Neural cell (in vitro differentiated cells): ENCODE results near the gene NAA50.

Source experiments
- EP300 ChIP-seq: fragments of 450-650 bp; conservative IDR thresholded peaks from 2 replicates; pipeline ENCODE4 v1.6.1; 2014; ENCODE audit warnings: antibody characterized with exemption, mild to moderate bottlenecking, moderate library complexity; ENCODE audit not compliant: poor library complexity, severe bottlenecking
- EZH2 ChIP-seq: fragments of 200-600, 300-800 bp; shearing (Covaris generic), sonication (generic); IDR thresholded peaks from 2 replicates; pipeline ENCODE4 v1.6.1; 2014; ENCODE audit warnings: antibody characterized with exemption, low read length, borderline replicate concordance, mild to moderate bottlenecking; ENCODE audit not compliant: insufficient read depth, poor library complexity, severe bottlenecking
- POLR2AphosphoS5 ChIP-seq: IDR thresholded peaks from 2 replicates; pipeline ENCODE4 v1.6.1; 2012
- TAF1 ChIP-seq: IDR thresholded peaks from 2 replicates; pipeline ENCODE4 v1.6.1; 2012; ENCODE audit warnings: low read depth
- TF ChIP-seq, protein P1 (sequence below): fragments of 450-650 bp; IDR thresholded peaks from 2 replicates; pipeline ENCODE4 v1.5.1; 2014; ENCODE audit warnings: antibody characterized with exemption, mild to moderate bottlenecking, moderate library complexity; ENCODE audit not compliant: poor library complexity, severe bottlenecking
- TF ChIP-seq, protein P2 (sequence below): IDR thresholded peaks from 2 replicates; pipeline ENCODE4 v1.6.1; 2012; ENCODE audit warnings: borderline replicate concordance

DNA sequence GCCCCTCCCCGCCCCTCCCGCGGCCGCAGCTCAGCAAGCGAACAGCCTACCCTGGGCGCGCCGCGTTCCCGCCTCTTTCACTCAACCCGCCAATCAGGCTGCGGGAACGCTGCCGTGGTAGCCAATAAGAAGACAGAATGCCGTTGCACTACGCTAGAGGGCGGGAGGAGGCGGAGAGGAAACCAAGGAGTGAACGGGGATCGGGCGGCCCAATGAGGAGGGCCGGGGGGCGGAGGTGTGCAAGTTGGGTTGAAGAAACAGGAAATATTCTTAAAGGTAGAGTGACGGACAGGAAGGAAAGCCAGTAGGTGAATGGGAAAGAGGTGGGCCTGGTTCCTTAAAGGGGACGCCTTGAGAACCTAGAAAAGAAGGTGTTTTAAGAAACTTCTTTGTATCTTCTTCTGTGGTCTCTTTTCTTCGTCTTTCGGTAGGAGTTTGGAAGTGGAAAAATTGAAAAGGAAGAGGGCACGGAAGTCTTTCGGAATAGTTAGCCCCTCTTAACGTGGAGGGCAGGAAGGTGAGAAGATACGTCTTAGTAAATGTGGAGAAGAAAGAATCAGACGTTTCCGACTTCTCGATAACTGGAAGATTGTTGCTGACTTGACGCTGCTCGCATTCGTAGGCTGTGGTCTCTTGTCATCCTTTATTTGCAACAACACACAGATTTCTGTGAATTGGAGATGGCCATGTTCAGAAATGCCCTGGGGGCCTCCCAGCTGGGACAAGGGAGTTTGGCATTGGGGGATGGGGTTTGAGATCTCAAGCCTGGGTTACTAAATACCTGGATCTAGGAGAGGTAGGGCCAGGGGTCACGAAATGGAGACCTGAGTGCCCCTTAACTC, 49.2 kb downstream of the NAA50 start:
- TF ChIP-seq, protein P1, sequence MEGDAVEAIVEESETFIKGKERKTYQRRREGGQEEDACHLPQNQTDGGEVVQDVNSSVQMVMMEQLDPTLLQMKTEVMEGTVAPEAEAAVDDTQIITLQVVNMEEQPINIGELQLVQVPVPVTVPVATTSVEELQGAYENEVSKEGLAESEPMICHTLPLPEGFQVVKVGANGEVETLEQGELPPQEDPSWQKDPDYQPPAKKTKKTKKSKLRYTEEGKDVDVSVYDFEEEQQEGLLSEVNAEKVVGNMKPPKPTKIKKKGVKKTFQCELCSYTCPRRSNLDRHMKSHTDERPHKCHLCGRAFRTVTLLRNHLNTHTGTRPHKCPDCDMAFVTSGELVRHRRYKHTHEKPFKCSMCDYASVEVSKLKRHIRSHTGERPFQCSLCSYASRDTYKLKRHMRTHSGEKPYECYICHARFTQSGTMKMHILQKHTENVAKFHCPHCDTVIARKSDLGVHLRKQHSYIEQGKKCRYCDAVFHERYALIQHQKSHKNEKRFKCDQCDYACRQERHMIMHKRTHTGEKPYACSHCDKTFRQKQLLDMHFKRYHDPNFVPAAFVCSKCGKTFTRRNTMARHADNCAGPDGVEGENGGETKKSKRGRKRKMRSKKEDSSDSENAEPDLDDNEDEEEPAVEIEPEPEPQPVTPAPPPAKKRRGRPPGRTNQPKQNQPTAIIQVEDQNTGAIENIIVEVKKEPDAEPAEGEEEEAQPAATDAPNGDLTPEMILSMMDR: peak; percentile 61
- TF ChIP-seq, protein P2, sequence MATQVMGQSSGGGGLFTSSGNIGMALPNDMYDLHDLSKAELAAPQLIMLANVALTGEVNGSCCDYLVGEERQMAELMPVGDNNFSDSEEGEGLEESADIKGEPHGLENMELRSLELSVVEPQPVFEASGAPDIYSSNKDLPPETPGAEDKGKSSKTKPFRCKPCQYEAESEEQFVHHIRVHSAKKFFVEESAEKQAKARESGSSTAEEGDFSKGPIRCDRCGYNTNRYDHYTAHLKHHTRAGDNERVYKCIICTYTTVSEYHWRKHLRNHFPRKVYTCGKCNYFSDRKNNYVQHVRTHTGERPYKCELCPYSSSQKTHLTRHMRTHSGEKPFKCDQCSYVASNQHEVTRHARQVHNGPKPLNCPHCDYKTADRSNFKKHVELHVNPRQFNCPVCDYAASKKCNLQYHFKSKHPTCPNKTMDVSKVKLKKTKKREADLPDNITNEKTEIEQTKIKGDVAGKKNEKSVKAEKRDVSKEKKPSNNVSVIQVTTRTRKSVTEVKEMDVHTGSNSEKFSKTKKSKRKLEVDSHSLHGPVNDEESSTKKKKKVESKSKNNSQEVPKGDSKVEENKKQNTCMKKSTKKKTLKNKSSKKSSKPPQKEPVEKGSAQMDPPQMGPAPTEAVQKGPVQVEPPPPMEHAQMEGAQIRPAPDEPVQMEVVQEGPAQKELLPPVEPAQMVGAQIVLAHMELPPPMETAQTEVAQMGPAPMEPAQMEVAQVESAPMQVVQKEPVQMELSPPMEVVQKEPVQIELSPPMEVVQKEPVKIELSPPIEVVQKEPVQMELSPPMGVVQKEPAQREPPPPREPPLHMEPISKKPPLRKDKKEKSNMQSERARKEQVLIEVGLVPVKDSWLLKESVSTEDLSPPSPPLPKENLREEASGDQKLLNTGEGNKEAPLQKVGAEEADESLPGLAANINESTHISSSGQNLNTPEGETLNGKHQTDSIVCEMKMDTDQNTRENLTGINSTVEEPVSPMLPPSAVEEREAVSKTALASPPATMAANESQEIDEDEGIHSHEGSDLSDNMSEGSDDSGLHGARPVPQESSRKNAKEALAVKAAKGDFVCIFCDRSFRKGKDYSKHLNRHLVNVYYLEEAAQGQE: no peak
- TF ChIP-seq POLR2AphosphoS5: no peak
- TF ChIP-seq EZH2: no peak
- no peak for TF ChIP-seq TAF1
- TF ChIP-seq EP300: no peak
